NB4 (cell line): ENCODE measurements around the gene MYH6.

Experiments used
- DNase-seq: peaks from one replicate; pipeline ENCODE4 v3.0.0; 2010; ENCODE audit warnings: low read depth
- H3K4me3 ChIP-seq: one replicate; pipeline ENCODE4 v1.5.1; 2011; ENCODE audit warnings: mild to moderate bottlenecking, low read depth, low read length, moderate library complexity
- CTCF ChIP-seq: IDR thresholded peaks from one replicate; pipeline ENCODE4 v1.5.1; 2012; ENCODE audit warnings: low read depth, low read length
- MYC ChIP-seq: IDR thresholded peaks from 2 replicates; pipeline ENCODE4 v1.6.1; 2011; ENCODE audit warnings: low read depth, low read length
- POLR2A ChIP-seq: IDR thresholded peaks from 2 replicates; pipeline ENCODE4 v1.6.1; 2011; ENCODE audit warnings: mild to moderate bottlenecking; ENCODE audit not compliant: insufficient read length; ENCODE audit errors: extremely low read depth
- TF ChIP-seq, protein P1 (sequence below): IDR thresholded peaks from 2 replicates; pipeline ENCODE4 v1.6.1; 2011; ENCODE audit warnings: low read depth, low read length

The MYH6 gene

DNA sequence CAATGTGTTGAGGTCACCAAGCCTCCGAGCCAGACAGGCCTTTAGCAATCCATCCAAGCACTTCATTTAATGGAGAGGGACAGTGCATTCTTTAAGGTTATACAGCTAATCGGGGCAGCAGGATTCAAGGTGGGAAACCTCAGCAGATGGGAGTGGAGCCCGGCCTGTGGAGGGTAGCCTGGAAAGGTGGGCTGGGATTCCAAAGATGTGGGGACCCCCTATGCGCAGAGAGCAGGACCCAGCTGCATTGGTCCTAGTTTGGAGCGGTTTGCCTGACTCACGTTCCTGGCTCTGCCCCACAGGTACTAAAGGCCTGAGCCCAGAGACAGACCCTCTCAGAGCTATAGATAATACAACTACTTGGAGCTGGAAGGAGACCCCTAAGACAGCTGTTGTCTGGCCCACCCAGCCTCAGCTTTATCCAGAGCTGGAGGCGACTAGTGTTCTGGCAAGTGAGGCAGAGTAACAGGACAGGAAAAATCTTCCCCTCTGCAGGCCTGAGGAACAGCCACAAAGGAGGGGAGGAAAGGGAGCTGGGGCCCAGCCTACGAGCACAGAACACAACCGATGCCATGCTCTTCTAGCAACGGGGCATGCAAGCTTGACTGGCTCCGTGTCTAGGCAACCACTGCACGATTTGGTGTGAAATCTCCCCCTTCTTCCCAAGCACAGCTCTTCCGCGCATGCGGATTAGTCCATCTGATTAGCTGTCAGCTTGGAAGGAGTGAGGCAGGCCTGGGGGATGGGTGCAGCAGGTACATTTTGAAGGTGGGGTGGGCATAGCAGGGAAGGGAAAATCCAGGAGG lies 28.5 kb upstream of the MYH6 start:
- H3K4me3 ChIP-seq: no peak overlapping the region
- DNase-seq: no peak
- TF ChIP-seq MYC: no peak
- no peak for TF ChIP-seq CTCF
- TF ChIP-seq POLR2A: no peak
- TF ChIP-seq, protein P1, sequence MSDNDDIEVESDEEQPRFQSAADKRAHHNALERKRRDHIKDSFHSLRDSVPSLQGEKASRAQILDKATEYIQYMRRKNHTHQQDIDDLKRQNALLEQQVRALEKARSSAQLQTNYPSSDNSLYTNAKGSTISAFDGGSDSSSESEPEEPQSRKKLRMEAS: no peak

GRCh38 chr14:23435543-23436326 lies 27.7 kb upstream of the MYH6 start, which contains the start of gene MYH7:
Gene MYH7, minus strand, starts transcription at chr14:23435660. Its CDS starts 1,928 bp downstream, at chr14:23433732.
- no peak for DNase-seq
- TF ChIP-seq, protein P1: no peak
- TF ChIP-seq CTCF (no peak), MYC (no peak), POLR2A (no peak)
- no peak within 1 kb of the TSS for H3K4me3 ChIP-seq

- no peak for DNase-seq
- TF ChIP-seq MYC (no peak), CTCF (no peak), POLR2A (no peak)
- TF ChIP-seq, protein P1: no peak
- no peak overlapping the region for H3K4me3 ChIP-seq
Measured at GRCh38 chr14:23434488-23435222, 26.6 kb upstream of the MYH6 start.

GRCh38 chr14:23433457-23433856 lies 25.4 kb upstream of the MYH6 start:
- no peak overlapping the region for H3K4me3 ChIP-seq
- TF ChIP-seq POLR2A: no peak
- no peak for TF ChIP-seq CTCF
- no peak for TF ChIP-seq MYC
- TF ChIP-seq, protein P1: no peak
- DNase-seq: no peak

DNA sequence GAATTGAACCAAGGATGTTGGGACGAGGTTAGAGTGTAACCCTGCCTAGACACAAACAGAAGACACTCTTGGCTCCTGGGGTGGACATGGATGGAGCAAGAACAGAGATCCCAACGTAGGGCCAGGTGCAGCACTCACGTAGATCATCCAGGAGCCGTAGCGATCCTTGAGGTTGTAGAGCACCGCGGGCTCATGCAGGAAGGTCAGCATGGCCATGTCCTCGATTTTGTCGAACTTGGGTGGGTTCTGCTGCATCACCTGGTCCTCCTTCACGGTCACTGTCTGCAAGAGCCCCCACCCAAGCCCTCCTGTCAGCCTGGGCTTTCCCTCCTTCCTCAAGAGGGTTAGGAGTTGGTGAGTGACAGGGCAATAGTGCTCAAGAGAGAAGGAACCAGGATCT lies 24.9 kb upstream of the MYH6 start:
- DNase-seq: no peak
- TF ChIP-seq MYC: no peak
- TF ChIP-seq POLR2A: no peak
- TF ChIP-seq CTCF: no peak
- TF ChIP-seq, protein P1: no peak
- no peak overlapping the region for H3K4me3 ChIP-seq
